HCT116 (cell line): ENCODE results near the gene NEUROD4. TPM values are rescaled to one million over a fixed set of nuclear protein-coding genes. Genes with fewer than 3 reads are reported as not detected.

Experiments used
- ATAC-seq: fragments of 200-7000 bp; cut with Tn5 transposase; 2 replicates; pipeline ENCODE4 v1.9.1; 2020; ENCODE audit warnings: mild to moderate bottlenecking, moderate library complexity
- BruUV-seq: library from RNA; stranded (reverse); fragments of 400-500 nt; replicated peaks from 2 replicates; lab custom pipeline; 2021; lab: Mats Ljungman, UMichigan
- CTCF ChIA-PET: fragments of 300-600 bp; sonication (Branson Sonifier 250); formaldehyde crosslinking; loops from one replicate; lab custom pipeline; 2021; ENCODE audit warnings: antibody characterized with exemption; lab: Charles Lee
- POLR2A ChIA-PET: fragments of 300-600, 350-600 bp; sonication (Branson Sonifier 250); formaldehyde crosslinking; loops from one replicate; lab custom pipeline; 2021; ENCODE audit warnings: antibody characterized with exemption; lab: Charles Lee
- RAD21 ChIA-PET, 2 experiments: fragments of 300-600 bp; sonication (Branson Sonifier 250); formaldehyde crosslinking; loops; one replicate each; lab custom pipeline; 2023; ENCODE audit warnings: low total read pairs in 2 of 2; ENCODE audit not compliant: uncharacterized antibody in 2 of 2, unreplicated experiment in 2 of 2, low non-redundant PET in 1 of 2; lab: Charles Lee
- DNase-seq: peaks from one replicate; pipeline ENCODE4 v3.0.0-alpha.2; 2010; ENCODE audit warnings: low read depth, low spot score
- H2AFZ ChIP-seq: fragments of 200-600 bp; shearing (Covaris generic), sonication (generic); 2 replicates; pipeline ENCODE4 v1.6.1; 2017; ENCODE audit warnings: low read depth, mixed run types, mixed read lengths, antibody characterized with exemption, low read length; ENCODE audit not compliant: poor library complexity, severe bottlenecking
- H3K27ac ChIP-seq: 2 replicates; pipeline ENCODE4 v1.5.1; 2012; ENCODE audit warnings: low read depth, low read length
- H3K27me3 ChIP-seq: fragments of 200-600 bp; sonication (generic); 2 replicates; pipeline ENCODE4 v1.6.1; 2016; ENCODE audit warnings: mixed run types, low read length, mixed read lengths; ENCODE audit not compliant: insufficient read depth
- H3K36me3 ChIP-seq, 2 experiments: fragments of 200-500 bp in 1 of 2; fragments of 200-600 bp in 1 of 2; sonication (Bioruptor generic) in 1 of 2; sonication (generic) in 1 of 2; 2 replicates each; pipeline versions ENCODE4 v1.5.1 to v1.6.1; 2014 to 2016; ENCODE audit warnings: low read length in 2 of 2, inconsistent platforms in 1 of 2, mixed read lengths in 1 of 2, mixed run types in 1 of 2; ENCODE audit not compliant: insufficient read depth in 2 of 2, control insufficient read depth in 1 of 2
- H3K4me1 ChIP-seq, 2 experiments: fragments of 200-600 bp in 1 of 2; sonication (generic) in 1 of 2; 2 replicates each; pipeline versions ENCODE4 v1.5.1 to v1.6.1; 2012 to 2017; ENCODE audit warnings: low read length in 2 of 2, inconsistent platforms in 1 of 2, mild to moderate bottlenecking in 1 of 2, mixed read lengths in 1 of 2, mixed run types in 1 of 2, moderate library complexity in 1 of 2; ENCODE audit not compliant: insufficient read depth in 2 of 2, control insufficient read depth in 1 of 2
- H3K4me2 ChIP-seq: fragments of 200-600 bp; sonication (generic); 2 replicates; pipeline ENCODE4 v1.6.1; 2017; ENCODE audit warnings: mixed run types, low read length, mixed read lengths
- H3K4me3 ChIP-seq, 2 experiments: fragments of 200-600 bp in 1 of 2; sonication (generic) in 1 of 2; replicated peaks in 1 of 2; 2 replicates each; pipeline ENCODE4 v1.5.1; 2011 to 2016; ENCODE audit warnings: low read length in 2 of 2, control low read depth in 1 of 2, low read depth in 1 of 2, mild to moderate bottlenecking in 1 of 2, mixed read lengths in 1 of 2, mixed run types in 1 of 2
- H3K79me2 ChIP-seq: fragments of 200-600 bp; sonication (generic); 2 replicates; pipeline ENCODE4 v1.6.1; 2017; ENCODE audit warnings: mild to moderate bottlenecking, mixed run types, low read length, moderate library complexity, mixed read lengths; ENCODE audit not compliant: insufficient read depth
- H3K9ac ChIP-seq: fragments of 200-600 bp; sonication (generic); 2 replicates; pipeline ENCODE4 v1.6.1; 2016; ENCODE audit warnings: low read length, mixed read lengths
- H3K9me2 ChIP-seq: fragments of 200-600 bp; sonication (generic), shearing (Covaris generic); 2 replicates; pipeline ENCODE4 v1.6.1; 2017; ENCODE audit warnings: mixed run types, mild to moderate bottlenecking, moderate library complexity; ENCODE audit not compliant: insufficient read depth
- H3K9me3 ChIP-seq, 2 experiments: fragments of 200-500 bp in 1 of 2; fragments of 200-600 bp in 1 of 2; sonication (Bioruptor generic) in 1 of 2; sonication (generic) in 1 of 2; 2 replicates each; pipeline ENCODE4 v1.6.1; 2014 to 2017; ENCODE audit warnings: low read length in 2 of 2, mixed read lengths in 2 of 2, inconsistent platforms in 1 of 2, low read depth in 1 of 2, mild to moderate bottlenecking in 1 of 2, mixed run types in 1 of 2, moderate library complexity in 1 of 2; ENCODE audit not compliant: control insufficient read depth in 1 of 2, insufficient read depth in 1 of 2
- H4K20me1 ChIP-seq: fragments of 200-600 bp; sonication (generic), shearing (Covaris generic); 2 replicates; pipeline ENCODE4 v1.6.1; 2017; ENCODE audit warnings: mixed run types, mild to moderate bottlenecking, moderate library complexity; ENCODE audit not compliant: insufficient read depth
- CBX3 ChIP-seq: IDR thresholded peaks from 2 replicates; pipeline ENCODE4 v1.6.1; 2012; ENCODE audit warnings: low read depth
- CEBPB ChIP-seq: IDR thresholded peaks from 2 replicates; pipeline ENCODE4 v1.6.1; 2012; ENCODE audit warnings: low read depth
- EGR1 ChIP-seq: IDR thresholded peaks from 2 replicates; pipeline ENCODE4 v1.6.1; 2012; ENCODE audit warnings: low read depth
- ELF1 ChIP-seq: IDR thresholded peaks from 2 replicates; pipeline ENCODE4 v1.6.1; 2012; ENCODE audit warnings: low read depth, borderline replicate concordance
- EZH2 ChIP-seq: fragments of 200-600 bp; sonication (generic); IDR thresholded peaks from 2 replicates; pipeline ENCODE4 v1.6.1; 2017; ENCODE audit warnings: antibody characterized with exemption, mixed run types
- EZH2phosphoT487 ChIP-seq: fragments of 200-600 bp; IDR thresholded peaks from 2 replicates; pipeline ENCODE4 v1.6.1; 2018; ENCODE audit warnings: antibody characterized with exemption, borderline replicate concordance
- JUND ChIP-seq: IDR thresholded peaks from 2 replicates; pipeline ENCODE4 v1.6.1; 2012
- POLR2AphosphoS5 ChIP-seq: IDR thresholded peaks from 2 replicates; pipeline ENCODE4 v1.6.1; 2011; ENCODE audit warnings: mild to moderate bottlenecking, low read depth, low read length, moderate library complexity
- RAD21 ChIP-seq: IDR thresholded peaks from 2 replicates; pipeline ENCODE4 v1.6.1; 2012; ENCODE audit warnings: low read depth, mild to moderate bottlenecking
- SIN3A ChIP-seq: IDR thresholded peaks from 2 replicates; pipeline ENCODE4 v1.6.1; 2012; ENCODE audit warnings: low read depth
- SRF ChIP-seq: IDR thresholded peaks from 2 replicates; pipeline ENCODE4 v1.6.1; 2012; ENCODE audit warnings: low read depth
- TCF7L2 ChIP-seq: IDR thresholded peaks from 2 replicates; pipeline ENCODE4 v1.7.0; 2011; ENCODE audit warnings: borderline replicate concordance, inconsistent platforms; ENCODE audit not compliant: insufficient read depth, insufficient read length; ENCODE audit errors: extremely low read depth
- ZFX ChIP-seq: fragments of 450-650 bp; IDR thresholded peaks from 2 replicates; pipeline ENCODE4 v1.6.1; 2017
- ZNF274 ChIP-seq: fragments of 200-500 bp; sonication (Bioruptor generic); IDR thresholded peaks from 2 replicates; pipeline ENCODE4 v1.6.1; 2014; ENCODE audit warnings: mild to moderate bottlenecking, low read depth, low read length, inconsistent platforms
- intact Hi-C: fragments of 100-400 bp; cut with micrococcal nuclease; formaldehyde crosslinking; loops from 2 replicates; pipeline ENCODE4 v1.10.0; 2022
- total RNA-seq: library from RNA; stranded (reverse); gene quantifications from one replicate; pipeline ENCODE4 v1.2.1, GENCODE V29; 2021; ENCODE audit not compliant: unreplicated experiment
- TF ChIP-seq, protein P1 (sequence below): IDR thresholded peaks from 2 replicates; pipeline ENCODE4 v1.6.1; 2012
- TF ChIP-seq, protein P2 (sequence below), 3 experiments: fragments of 200-600 bp in 1 of 3; sonication (generic) in 1 of 3; IDR thresholded peaks in 2 of 3; conservative IDR thresholded peaks in 1 of 3; 2 replicates each; pipeline ENCODE4 v1.5.1; 2012 to 2017; ENCODE audit warnings: low read depth in 2 of 3, low read length in 2 of 3, antibody characterized with exemption in 1 of 3, borderline replicate concordance in 1 of 3, control low read depth in 1 of 3, mild to moderate bottlenecking in 1 of 3, mixed read lengths in 1 of 3, mixed run types in 1 of 3, moderate library complexity in 1 of 3; ENCODE audit not compliant: insufficient read depth in 1 of 3
- TF ChIP-seq, protein P3 (sequence below): IDR thresholded peaks from 2 replicates; pipeline ENCODE4 v1.6.1; 2012; ENCODE audit warnings: low read depth
- TF ChIP-seq, protein P4 (sequence below): IDR thresholded peaks from 2 replicates; pipeline ENCODE4 v1.6.1; 2011; ENCODE audit warnings: mild to moderate bottlenecking, low read length, moderate library complexity; ENCODE audit not compliant: insufficient replicate concordance; ENCODE audit errors: extremely low read depth
- TF ChIP-seq, protein P5 (sequence below): IDR thresholded peaks from 2 replicates; pipeline ENCODE4 v1.6.1; 2012

The NEUROD4 gene
- total RNA-seq, 1 experiment from 2014 or later, result not detected

DNA sequence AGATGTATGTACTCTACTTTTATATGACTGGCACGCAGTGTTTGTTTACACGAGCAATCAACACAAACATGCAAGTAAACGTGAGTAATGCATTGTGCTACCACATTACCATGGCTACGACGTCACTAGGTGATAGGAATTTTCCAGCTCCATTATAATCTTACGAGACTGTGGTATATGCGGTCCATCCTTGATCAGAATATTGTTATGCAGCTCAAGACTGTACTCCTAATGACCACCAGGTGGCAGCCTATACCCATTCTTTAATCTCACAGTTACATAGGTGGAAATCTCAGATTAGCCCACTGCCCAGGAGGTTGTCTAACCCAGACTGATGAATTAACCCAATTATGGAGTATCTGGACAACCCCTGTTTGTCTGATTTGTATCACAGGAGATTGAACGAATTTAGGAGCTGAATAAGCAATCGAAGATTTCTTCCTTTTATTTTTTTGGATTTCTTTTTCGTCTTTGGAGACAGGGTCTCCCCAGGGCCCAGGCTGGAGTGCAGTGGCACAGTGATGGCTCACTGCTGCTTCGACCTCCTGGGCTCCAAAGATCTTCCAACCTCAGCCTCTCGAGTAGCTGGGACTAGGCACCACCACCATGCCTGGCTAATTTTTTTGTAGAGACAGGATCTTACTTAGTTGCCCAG lies 26.5 kb upstream of the NEUROD4 start:
- ChIA-PET POLR2A (interaction anchor here (1.2 kb wide), 1 partner anchor 79 kb away, joined by 7 read pairs; no protein-coding TSS in a partner anchor), RAD21 (interaction anchor here (0.6 to 2.5 kb wide), 6 partner anchors 56 to 291 kb away, joined by 3 to 31 read pairs (median 5); no protein-coding TSS in a partner anchor), CTCF (interaction anchor here (0.5 to 6.7 kb wide), 30 partner anchors 8 to 663 kb away, joined by 3 to 325 read pairs (median 4); partner anchors contain the start of gene TESPA1)
- no peaks in the 10 kb centered on the region for H4K20me1 ChIP-seq
- H2AFZ ChIP-seq, result no peak overlapping the region
- no TSS peak for BruUV-seq
- no peak overlapping the region for H3K4me3 ChIP-seq
- no peaks in the 10 kb centered on the region for H3K79me2 ChIP-seq
- H3K9ac ChIP-seq, result no peak overlapping the region
- H3K4me2 ChIP-seq, result 0 out of 2 replicates have a peak overlapping the region, but pooled peaks have one; percentile 1
- H3K4me1 ChIP-seq, result peaks cover 0 to 2% of the 10 kb centered on the region in 2 experiments; a peak in 1 of 4 replicates
- no peaks in the 10 kb centered on the region for H3K36me3 ChIP-seq
- intact Hi-C loops, result loop anchor here (1.0 to 2.0 kb wide), 3 partner anchors 80 to 625 kb away; no protein-coding TSS in a partner anchor
- DNase-seq (peak; percentile 74), ATAC-seq (peak; percentile 97)
- no peaks in the 10 kb centered on the region for H3K9me3 ChIP-seq
- no peaks in the 10 kb centered on the region for H3K9me2 ChIP-seq
- H3K27ac ChIP-seq, result no peak overlapping the region
- peaks cover 65% of the 10 kb centered on the region for H3K27me3 ChIP-seq
- TF ChIP-seq, protein P1, sequence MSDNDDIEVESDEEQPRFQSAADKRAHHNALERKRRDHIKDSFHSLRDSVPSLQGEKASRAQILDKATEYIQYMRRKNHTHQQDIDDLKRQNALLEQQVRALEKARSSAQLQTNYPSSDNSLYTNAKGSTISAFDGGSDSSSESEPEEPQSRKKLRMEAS, result no peak
- no peak for TF ChIP-seq TCF7L2
- TF ChIP-seq, protein P2, sequence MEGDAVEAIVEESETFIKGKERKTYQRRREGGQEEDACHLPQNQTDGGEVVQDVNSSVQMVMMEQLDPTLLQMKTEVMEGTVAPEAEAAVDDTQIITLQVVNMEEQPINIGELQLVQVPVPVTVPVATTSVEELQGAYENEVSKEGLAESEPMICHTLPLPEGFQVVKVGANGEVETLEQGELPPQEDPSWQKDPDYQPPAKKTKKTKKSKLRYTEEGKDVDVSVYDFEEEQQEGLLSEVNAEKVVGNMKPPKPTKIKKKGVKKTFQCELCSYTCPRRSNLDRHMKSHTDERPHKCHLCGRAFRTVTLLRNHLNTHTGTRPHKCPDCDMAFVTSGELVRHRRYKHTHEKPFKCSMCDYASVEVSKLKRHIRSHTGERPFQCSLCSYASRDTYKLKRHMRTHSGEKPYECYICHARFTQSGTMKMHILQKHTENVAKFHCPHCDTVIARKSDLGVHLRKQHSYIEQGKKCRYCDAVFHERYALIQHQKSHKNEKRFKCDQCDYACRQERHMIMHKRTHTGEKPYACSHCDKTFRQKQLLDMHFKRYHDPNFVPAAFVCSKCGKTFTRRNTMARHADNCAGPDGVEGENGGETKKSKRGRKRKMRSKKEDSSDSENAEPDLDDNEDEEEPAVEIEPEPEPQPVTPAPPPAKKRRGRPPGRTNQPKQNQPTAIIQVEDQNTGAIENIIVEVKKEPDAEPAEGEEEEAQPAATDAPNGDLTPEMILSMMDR (IDR thresholded peaks at IDR 0.05 in 2 of 3, conservative IDR thresholded peaks at IDR 0.05 in 1 of 3; ENCODE audit: borderline replicate concordance in 1 of 3, insufficient read depth in 1 of 3, low read depth in 2 of 3, low read length in 2 of 3), result peak; percentile 75 to 90 (median 88)
- peak; percentile 85 for TF ChIP-seq RAD21
- TF ChIP-seq JUND, result no peak
- TF ChIP-seq ELF1, result no peak
- TF ChIP-seq EGR1, result no peak
- no peak for TF ChIP-seq ZFX
- no peak for TF ChIP-seq SIN3A
- no peak for TF ChIP-seq CEBPB
- no peak for TF ChIP-seq EZH2phosphoT487
- TF ChIP-seq CBX3, result no peak
- no peak for TF ChIP-seq ZNF274
- TF ChIP-seq, protein P3, sequence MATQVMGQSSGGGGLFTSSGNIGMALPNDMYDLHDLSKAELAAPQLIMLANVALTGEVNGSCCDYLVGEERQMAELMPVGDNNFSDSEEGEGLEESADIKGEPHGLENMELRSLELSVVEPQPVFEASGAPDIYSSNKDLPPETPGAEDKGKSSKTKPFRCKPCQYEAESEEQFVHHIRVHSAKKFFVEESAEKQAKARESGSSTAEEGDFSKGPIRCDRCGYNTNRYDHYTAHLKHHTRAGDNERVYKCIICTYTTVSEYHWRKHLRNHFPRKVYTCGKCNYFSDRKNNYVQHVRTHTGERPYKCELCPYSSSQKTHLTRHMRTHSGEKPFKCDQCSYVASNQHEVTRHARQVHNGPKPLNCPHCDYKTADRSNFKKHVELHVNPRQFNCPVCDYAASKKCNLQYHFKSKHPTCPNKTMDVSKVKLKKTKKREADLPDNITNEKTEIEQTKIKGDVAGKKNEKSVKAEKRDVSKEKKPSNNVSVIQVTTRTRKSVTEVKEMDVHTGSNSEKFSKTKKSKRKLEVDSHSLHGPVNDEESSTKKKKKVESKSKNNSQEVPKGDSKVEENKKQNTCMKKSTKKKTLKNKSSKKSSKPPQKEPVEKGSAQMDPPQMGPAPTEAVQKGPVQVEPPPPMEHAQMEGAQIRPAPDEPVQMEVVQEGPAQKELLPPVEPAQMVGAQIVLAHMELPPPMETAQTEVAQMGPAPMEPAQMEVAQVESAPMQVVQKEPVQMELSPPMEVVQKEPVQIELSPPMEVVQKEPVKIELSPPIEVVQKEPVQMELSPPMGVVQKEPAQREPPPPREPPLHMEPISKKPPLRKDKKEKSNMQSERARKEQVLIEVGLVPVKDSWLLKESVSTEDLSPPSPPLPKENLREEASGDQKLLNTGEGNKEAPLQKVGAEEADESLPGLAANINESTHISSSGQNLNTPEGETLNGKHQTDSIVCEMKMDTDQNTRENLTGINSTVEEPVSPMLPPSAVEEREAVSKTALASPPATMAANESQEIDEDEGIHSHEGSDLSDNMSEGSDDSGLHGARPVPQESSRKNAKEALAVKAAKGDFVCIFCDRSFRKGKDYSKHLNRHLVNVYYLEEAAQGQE, result no peak
- no peak for TF ChIP-seq POLR2AphosphoS5
- TF ChIP-seq, protein P4, sequence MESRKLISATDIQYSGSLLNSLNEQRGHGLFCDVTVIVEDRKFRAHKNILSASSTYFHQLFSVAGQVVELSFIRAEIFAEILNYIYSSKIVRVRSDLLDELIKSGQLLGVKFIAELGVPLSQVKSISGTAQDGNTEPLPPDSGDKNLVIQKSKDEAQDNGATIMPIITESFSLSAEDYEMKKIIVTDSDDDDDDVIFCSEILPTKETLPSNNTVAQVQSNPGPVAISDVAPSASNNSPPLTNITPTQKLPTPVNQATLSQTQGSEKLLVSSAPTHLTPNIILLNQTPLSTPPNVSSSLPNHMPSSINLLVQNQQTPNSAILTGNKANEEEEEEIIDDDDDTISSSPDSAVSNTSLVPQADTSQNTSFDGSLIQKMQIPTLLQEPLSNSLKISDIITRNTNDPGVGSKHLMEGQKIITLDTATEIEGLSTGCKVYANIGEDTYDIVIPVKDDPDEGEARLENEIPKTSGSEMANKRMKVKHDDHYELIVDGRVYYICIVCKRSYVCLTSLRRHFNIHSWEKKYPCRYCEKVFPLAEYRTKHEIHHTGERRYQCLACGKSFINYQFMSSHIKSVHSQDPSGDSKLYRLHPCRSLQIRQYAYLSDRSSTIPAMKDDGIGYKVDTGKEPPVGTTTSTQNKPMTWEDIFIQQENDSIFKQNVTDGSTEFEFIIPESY, result no peak
- no peak for TF ChIP-seq SRF
- no peak for TF ChIP-seq EZH2
- TF ChIP-seq, protein P5, sequence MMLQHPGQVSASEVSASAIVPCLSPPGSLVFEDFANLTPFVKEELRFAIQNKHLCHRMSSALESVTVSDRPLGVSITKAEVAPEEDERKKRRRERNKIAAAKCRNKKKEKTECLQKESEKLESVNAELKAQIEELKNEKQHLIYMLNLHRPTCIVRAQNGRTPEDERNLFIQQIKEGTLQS, result no peak
